H54 (cell line): ENCODE data around the gene MRPL46.
A peak's percentile ranks its signal among the peaks of the same experiment; 100 is the strongest.
"Not testable (repeated sequence)": the region's sequence is repeated elsewhere in the genome, so short reads cannot be mapped to it uniquely, and the experiment has no call there.

Source experiments
- DNase-seq: peaks from one replicate; pipeline ENCODE4 v3.0.0; 2011; ENCODE audit warnings: low spot score, mixed read lengths; ENCODE audit not compliant: insufficient read length
- FAIRE-seq: peaks from 3 replicates; lab custom pipeline; 2011; peaks lifted over from hg19 to GRCh38; lab: Jason Lieb, UNC
- POLR2A ChIP-seq: IDR thresholded peaks from 2 replicates; pipeline ENCODE4 v1.6.1; 2011; ENCODE audit warnings: low read depth, mild to moderate bottlenecking, low read length

Gene MRPL46

DNA sequence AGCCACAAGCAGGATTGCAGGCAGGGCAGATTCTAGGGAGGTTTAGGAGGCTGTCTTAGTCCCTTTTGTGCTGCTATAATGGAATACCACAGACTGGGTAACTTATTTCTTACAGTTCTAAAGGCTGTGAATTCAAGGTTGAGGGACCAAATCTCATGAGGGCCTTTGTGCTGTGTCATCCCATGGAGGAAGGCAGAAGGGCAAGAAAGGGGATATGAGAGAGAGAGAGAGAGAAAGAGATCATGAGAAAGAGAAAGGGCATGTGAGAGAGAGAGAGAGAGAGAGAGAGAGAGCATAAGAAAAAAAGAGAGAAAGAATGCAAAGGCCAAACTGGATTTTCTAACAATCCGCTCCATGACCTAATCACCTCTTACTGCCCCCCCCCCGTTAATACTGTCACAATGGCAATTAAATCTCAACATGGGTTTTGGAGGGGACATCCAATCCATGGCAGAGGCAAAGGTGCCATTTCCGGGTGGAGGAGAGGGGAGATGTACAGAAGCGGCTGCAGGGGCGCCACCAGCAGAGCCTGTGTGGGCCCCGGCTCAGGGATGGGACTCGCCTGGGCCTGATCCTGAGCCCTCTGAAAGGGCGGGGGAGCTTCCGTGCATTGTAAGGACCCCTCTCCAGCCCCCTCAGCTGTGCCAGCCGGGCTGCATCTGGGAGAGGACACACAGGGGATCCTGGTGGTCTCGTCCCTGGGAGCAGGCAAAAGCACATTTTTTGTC lies 20.8 kb upstream of the MRPL46 start:
- FAIRE-seq (no peak), DNase-seq (no peak)
- TF ChIP-seq POLR2A: no peak

DNA sequence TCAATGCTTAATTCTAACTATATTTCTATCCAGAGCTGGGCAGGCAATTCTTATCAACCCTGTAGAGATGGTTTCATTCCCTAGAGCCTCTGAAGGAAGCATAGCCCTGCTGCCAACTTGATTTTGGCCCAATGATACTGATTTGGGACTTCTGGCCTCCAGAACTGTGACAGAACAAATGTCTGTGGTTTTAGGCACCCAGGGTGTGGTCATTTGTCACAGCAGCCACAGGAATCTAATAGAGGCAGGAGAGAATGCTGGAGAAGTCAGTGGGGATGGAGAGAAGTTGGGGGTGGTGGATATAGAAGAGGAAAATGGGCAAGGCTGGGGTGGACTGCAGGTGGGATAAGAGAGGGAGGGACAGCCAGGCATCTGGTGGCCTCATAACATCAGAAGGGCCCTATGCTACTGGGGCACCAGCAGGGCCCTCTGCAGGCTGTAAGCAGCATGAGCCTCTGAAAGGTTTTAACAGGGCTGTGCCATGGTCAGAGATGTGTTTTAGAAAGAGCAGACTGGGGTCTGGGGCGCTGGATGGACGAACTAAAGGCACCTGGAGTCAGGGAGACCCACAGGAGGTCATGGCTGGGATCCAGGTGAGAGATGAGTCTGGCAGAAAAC lies 20.1 kb upstream of the MRPL46 start:
- FAIRE-seq: no peak
- no peak for DNase-seq
- no peak for TF ChIP-seq POLR2A

DNA sequence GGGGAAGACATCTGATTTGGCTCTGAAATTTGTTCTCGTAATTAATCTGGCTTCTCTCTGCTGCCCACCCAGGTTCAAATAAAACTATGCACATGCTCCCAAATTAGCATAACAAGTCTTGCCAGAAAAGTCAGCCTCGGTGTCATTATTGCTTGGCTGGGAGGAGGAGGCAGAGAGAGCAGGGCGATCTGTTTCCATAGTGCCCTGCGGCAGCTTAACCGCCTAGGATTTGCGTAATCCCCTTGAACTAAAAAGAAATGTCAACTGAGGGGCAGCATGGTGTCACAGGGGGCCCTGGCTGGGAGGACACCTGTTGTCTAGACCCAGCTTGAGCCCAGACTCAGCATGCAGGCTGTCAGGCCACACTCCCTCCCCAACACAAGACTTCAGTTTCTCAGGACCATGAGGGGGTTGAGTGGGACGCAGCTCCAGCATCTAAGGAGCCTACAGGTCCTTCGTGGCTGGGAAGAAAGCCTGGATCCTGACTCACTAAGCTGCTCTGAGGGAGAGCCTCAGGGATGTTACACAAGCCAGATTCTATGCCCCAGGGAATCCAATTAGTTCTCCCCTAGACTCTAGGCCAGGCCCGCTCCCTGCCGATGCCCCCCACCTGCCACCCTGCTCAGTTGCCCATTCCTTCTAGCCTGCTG lies 17.6 kb upstream of the MRPL46 start:
- FAIRE-seq (no peak), DNase-seq (no peak)
- no peak for TF ChIP-seq POLR2A

DNA sequence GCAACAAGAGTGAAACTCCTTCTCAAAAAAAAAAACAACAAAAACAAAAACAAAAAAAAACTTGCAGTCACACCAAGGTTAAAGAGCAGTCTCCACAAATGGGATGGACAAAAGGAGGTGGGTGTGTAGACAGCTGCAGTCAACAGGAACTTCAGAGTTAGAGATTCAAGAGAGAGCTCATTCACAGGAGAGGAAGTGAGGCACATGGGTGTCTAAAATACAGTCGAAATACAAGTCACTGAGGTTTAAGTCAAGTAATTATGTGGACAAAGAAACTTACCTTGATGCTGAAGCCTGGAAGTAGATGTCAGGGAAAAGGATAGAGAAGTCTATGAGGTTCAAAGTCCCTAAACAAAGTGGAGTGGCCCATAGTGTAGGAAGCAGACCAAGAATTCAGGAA lies 15.1 kb upstream of the MRPL46 start:
- FAIRE-seq: no peak
- no peak for TF ChIP-seq POLR2A
- DNase-seq: no peak

- no peak for TF ChIP-seq POLR2A
- FAIRE-seq: no peak
Measured at GRCh38 chr15:88480981-88481380, 13.8 kb upstream of the MRPL46 start.

DNA sequence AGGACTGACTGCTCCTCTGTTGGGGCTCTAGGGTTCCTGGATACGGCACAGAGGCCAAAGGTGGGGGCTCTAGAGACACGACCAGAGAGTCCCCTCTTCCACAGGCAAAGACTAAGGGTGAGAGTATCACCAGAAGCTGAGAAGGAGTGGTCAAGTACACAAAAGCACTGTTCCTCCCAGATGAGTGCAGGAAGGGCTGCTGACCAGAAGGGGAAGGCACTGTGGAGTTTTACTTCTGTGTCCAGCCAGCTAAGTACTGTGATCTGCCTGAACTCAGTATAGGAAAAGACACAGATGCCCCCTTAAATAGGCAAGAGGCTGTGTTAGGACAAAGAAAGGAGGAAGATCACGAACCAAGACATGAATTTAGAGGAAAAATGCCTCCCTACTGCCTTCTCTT lies 12.0 kb upstream of the MRPL46 start:
- DNase-seq (no peak), FAIRE-seq (no peak)
- no peak for TF ChIP-seq POLR2A

More at GRCh38 chr15:88480981-88481380, 13.8 kb upstream of the MRPL46 start:
- DNase-seq: no peak

DNA sequence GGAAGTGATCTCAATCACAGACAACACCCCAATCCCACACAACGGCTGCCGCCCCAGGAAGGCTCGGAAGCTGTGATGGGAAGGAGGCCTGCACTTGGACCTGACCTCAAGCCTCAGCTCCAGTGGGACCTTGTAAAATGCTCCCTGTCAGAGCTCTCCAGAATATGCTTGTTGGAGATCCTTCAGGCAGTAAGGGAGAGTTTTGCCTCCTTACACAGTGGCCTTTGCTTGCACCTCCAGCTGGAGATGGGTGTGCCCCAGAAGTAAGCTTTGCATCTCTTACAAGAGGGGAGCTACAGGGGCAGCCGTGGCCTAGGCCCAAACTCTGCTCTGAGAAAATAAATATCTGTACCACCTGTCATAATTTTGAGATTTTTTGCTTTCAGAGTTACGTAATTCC lies 10.7 kb upstream of the MRPL46 start:
- FAIRE-seq (no peak), DNase-seq (no peak)
- TF ChIP-seq POLR2A: no peak

GRCh38 chr15:88477126-88477525 lies 9.9 kb upstream of the MRPL46 start:
- no peak for DNase-seq
- no peak for FAIRE-seq
- TF ChIP-seq POLR2A: no peak

DNA sequence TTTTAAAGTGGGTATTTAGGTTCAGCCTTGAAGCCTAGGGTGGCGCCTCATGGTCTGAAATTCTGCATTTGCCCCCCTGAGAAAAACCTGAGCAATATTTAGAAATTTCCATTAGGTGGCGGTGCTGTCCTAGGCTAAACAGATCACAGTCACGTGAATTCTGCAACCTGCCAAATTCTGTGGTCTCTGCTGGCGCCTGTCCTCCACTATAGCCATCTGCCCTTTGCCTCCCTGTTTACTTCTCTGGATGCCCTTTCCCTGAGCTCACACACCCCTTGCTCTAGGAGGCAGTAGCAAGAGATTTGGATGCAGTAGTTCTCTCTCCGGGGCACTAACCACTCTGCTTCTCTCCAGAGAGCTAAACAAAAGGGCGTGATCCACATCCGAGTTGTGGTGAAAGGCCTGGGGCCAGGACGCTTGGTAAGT lies 9.5 kb upstream of the MRPL46 start:
- DNase-seq: peak; percentile 15
- no peak for FAIRE-seq
- no peak for TF ChIP-seq POLR2A

- not testable (repeated sequence) for DNase-seq, FAIRE-seq
Measured at GRCh38 chr15:88473661-88474293, 6.6 kb upstream of the MRPL46 start.

GRCh38 chr15:88472225-88472624 lies 5.0 kb upstream of the MRPL46 start:
- no peak for FAIRE-seq
- no peak for DNase-seq
- no peak for TF ChIP-seq POLR2A

DNA sequence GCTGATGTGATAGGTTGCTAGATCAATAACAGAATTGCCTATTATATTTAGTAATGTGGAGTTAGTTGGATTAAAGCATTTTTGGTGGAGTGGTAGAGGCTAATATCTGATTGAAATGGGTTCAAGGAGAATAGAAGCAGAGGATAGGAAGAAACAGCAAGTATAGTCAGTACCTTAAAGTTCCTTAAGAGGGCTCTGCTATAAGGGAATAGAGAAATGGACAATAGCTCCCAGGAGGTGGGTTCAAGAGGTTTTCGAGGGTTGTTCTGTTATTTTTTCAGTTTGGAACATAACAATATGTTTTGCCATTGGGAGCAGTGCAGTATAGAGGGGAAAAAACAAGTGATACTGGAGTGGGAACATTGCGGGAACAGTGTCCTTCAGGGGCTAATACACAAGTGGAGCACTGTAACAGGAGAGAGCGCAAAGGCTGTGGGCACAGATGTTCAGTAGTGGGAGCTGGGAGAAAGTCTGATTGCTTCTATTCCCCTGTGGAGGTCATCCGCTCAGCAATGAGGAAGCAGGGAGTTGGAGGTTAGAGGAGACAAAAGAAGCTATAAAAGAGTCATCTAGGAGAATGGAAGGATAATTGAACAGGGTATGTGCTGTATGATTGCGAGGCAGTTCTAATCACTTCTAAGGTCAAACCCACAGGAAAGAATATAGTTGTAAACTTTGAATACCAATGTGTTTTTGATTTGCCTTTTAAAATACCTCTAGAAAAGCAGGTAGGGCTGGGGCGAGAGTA lies 3.6 kb upstream of the MRPL46 start:
- no peak for TF ChIP-seq POLR2A
- FAIRE-seq (no peak), DNase-seq (no peak)

DNA sequence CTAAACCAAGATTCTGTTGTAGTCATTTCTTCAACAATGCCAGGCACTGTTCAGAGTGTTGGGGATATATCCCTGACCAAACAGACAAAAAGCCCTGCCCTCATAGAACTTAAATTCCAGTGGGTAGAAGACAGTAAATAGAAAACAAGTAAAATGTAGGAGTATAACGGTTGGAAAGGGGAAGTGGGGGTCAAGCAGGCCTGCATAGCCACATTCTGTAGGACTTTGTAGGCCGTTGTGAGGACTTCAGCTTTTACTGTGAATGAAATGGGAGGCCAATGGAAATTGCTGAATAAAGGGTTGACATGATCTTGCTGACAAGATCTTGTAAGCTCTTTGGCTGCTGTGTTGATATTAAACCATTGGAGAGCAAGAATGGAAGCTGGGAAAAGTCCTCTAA lies 2.1 kb upstream of the MRPL46 start:
- TF ChIP-seq POLR2A: no peak
- FAIRE-seq: no peak
- no peak for DNase-seq

DNA sequence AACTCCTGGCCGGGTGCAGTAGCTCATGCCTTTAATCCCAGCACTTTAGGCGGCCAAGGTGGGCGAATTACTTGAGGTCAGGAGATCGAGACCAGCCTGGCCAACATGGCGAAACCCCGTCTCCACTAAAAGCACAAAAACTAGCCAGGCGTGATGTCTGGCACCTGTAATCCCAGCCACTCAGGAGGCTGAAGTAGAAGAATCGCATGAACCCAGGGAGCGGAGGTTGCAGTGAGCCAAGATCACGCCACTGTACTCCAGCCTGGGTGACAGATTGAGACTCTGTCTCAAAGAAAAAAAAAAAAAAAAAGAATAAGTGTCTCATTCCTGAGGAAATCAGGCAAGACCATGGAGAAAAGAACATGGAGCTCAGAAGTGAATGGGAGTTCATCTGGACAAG lies 1.5 kb upstream of the MRPL46 start:
- FAIRE-seq, DNase-seq: not testable (repeated sequence)
